ENCODE data around the gene ARHGAP35.

Gene ARHGAP35

DNA sequence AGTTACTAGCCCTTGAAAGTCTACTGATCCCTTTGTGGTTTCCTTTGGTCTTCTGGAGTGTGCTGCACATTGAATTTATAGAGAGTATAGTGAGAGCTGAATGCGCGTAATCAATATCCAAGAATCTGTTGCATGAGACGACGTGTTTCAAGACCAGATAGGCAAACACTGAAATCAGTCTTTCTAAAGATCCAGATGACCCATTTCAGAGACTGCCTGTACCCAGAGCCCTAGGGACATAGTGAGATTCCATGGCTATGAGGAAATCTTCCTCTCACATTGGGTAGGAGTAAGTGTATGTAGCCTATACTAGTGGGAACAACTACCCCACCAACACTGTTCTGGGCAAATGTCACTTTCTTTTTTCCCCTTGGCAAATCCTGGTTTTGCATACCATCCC, 48.6 kb downstream of the ARHGAP35 start:
- Histone ChIP-seq H3K27ac (no peak overlapping the region), H3K4me3 (ENCODE audit: low read depth, low read length) (no peak overlapping the region), H3K36me3 (replicated peaks) (no peaks in the 10 kb centered on the region), H3K27me3 (replicated peaks) (no peaks in the 10 kb centered on the region)
- in situ Hi-C loops (cut with HindIII; ENCODE audit: low pct_ligation_motif_present, low sequenced_read_pairs): no loop called here
- TF ChIP-seq, protein P1, sequence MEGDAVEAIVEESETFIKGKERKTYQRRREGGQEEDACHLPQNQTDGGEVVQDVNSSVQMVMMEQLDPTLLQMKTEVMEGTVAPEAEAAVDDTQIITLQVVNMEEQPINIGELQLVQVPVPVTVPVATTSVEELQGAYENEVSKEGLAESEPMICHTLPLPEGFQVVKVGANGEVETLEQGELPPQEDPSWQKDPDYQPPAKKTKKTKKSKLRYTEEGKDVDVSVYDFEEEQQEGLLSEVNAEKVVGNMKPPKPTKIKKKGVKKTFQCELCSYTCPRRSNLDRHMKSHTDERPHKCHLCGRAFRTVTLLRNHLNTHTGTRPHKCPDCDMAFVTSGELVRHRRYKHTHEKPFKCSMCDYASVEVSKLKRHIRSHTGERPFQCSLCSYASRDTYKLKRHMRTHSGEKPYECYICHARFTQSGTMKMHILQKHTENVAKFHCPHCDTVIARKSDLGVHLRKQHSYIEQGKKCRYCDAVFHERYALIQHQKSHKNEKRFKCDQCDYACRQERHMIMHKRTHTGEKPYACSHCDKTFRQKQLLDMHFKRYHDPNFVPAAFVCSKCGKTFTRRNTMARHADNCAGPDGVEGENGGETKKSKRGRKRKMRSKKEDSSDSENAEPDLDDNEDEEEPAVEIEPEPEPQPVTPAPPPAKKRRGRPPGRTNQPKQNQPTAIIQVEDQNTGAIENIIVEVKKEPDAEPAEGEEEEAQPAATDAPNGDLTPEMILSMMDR (IDR thresholded peaks at IDR 0.05; ENCODE audit: low read depth, low read length, missing control alignments): no peak
- DNase-seq: no peak

Data from brain microvascular endothelial cell (primary cell).